Measurements from ENCODE around the gene EGFLAM. TPM values are rescaled to one million over a fixed set of nuclear protein-coding genes. Genes with fewer than 3 reads are reported as not detected.

Gene EGFLAM
- total and polyA plus RNA-seq, 9 of the 15 experiments (the other 6 are each of a cell fraction or from before 2014, with no cell fraction given) = 0.09 to 2.5 (median 1.0) TPM

GRCh38 chr5:38208782-38209378 is 49.5 kb upstream of the EGFLAM start:
- no TSS peak for BruUV-seq (replicated peaks)
- TF ChIP-seq ZSCAN32 (CRISPR knock-in tag; IDR thresholded peaks at IDR 0.05) (no peak), ZNF436 (CRISPR knock-in tag; IDR thresholded peaks at IDR 0.05) (no peak), TBP (optimal IDR thresholded peaks at IDR 0.05; ENCODE audit: low read depth, low read length) (no peak), TARDBP (IDR thresholded peaks at IDR 0.05) (no peak), CBX3 (IDR thresholded peaks at IDR 0.05; ENCODE audit: borderline replicate concordance in 1 of 2, low read length in 2 of 2) (no peak), THRAP3 (IDR thresholded peaks at IDR 0.05; ENCODE audit: borderline replicate concordance) (no peak), REST (IDR thresholded peaks at IDR 0.05; ENCODE audit: borderline replicate concordance) (peak; percentile 69), REST (CRISPR knock-in tag; IDR thresholded peaks at IDR 0.05; ENCODE audit: low read depth) (no peak), BCL6 (CRISPR knock-in tag; IDR thresholded peaks at IDR 0.05) (no peak), SREBF1 (IDR thresholded peaks at IDR 0.05; ENCODE audit: borderline replicate concordance, low read depth, low read length) (no peak), CGGBP1 (CRISPR knock-in tag; IDR thresholded peaks at IDR 0.05) (no peak), POLR2A (conservative IDR thresholded peaks at IDR 0.05) (no peak), SMC3 (conservative IDR thresholded peaks at IDR 0.05; ENCODE audit: insufficient read depth, low read depth, low read length) (peak; percentile 58), MEF2A (IDR thresholded peaks at IDR 0.05; ENCODE audit: control insufficient read depth, low read depth, low read length) (no peak), ZNF175 (CRISPR knock-in tag; IDR thresholded peaks at IDR 0.05; ENCODE audit: low read depth) (no peak)

More at GRCh38 chr5:38208782-38209378, 49.5 kb upstream of the EGFLAM start:
- Histone ChIP-seq H4K20me1 (replicated peaks; ENCODE audit: control insufficient read depth, insufficient read depth, low read length) (no peaks in the 10 kb centered on the region), H3K9ac (ENCODE audit: insufficient read depth in 1 of 2, low read depth in 2 of 2, low read length in 2 of 2) (no peak overlapping the region), H3K9me3 (replicated peaks; ENCODE audit: control insufficient read depth, insufficient read depth, low read depth, low read length) (no peaks in the 10 kb centered on the region), H3K9me1 (ENCODE audit: control insufficient read depth, insufficient read depth, low read length) (no peaks in the 10 kb centered on the region), H2AFZ (ENCODE audit: low read depth, low read length) (no peak overlapping the region), H3K27ac (ENCODE audit: extremely low read depth, low read depth, low read length) (no peak overlapping the region), H3K4me2 (ENCODE audit: insufficient read depth, low read length) (no peak overlapping the region), H3K4me1 (replicated peaks in 1 of 2; ENCODE audit: control insufficient read depth in 2 of 2, insufficient read depth in 2 of 2, low read length in 2 of 2) (no peaks in the 10 kb centered on the region), H3K79me2 (ENCODE audit: control insufficient read depth, insufficient read depth, low read length) (no peaks in the 10 kb centered on the region), H3K27me3 (ENCODE audit: control insufficient read depth in 2 of 2, insufficient read depth in 2 of 2, low read length in 2 of 2) (no peaks in the 10 kb centered on the region), H3K4me3 (no peak overlapping the region), H3K36me3 (ENCODE audit: control insufficient read depth, insufficient read depth, low read length) (no peaks in the 10 kb centered on the region)
- POLR2A ChIA-PET = no interaction called here
- intact Hi-C loops (cut with micrococcal nuclease) (loop anchor here (1.0 to 5.0 kb wide), 4 partner anchors 196 to 713 kb away; no protein-coding TSS in a partner anchor), in situ Hi-C loops (cut with MboI) (no loop called here)
- 11% methylated on average over 1 of the region's 1 CpG for WGBS (ENCODE audit: insufficient coverage, low coverage, missing lambda C conversion rate)
- DNase-seq (ENCODE audit: extremely low read depth in 1 of 4, low spot score in 3 of 4) (peak; percentile 34 to 69 (median 41)), FAIRE-seq (peak; percentile 71), ATAC-seq (peak; percentile 86)
- CTCF ChIA-PET (ENCODE audit: low intra/inter-chr PET ratio) = interaction anchor here (1.2 to 1.7 kb wide), 4 partner anchors 196 to 713 kb away, joined by 4 to 6 read pairs (median 4); no protein-coding TSS in a partner anchor

All from K562 (cell line).